Aorta (tissue), 5 donors: ENCODE results near the gene TXLNG. TPM values are rescaled to one million over a fixed set of nuclear protein-coding genes. Genes with fewer than 3 reads are reported as not detected.

Source experiments
- ATAC-seq: fragments of 200-7000 bp; cut with Tn5 transposase; one replicate; pipeline ENCODE4 v1.9.1; 2022; ENCODE audit warnings: moderate library complexity; ENCODE audit not compliant: low FRiP score
- DNase-seq, 2 donors: peaks; one replicate each; pipeline ENCODE4 v3.0.0-alpha.2; 2020
- H3K27ac ChIP-seq, 2 donors: one replicate each; pipeline ENCODE4 v1.5.1; 2013; ENCODE audit warnings: low read length in 2 of 2, mild to moderate bottlenecking in 2 of 2, moderate library complexity in 2 of 2, control low read depth in 1 of 2, inconsistent platforms in 1 of 2, low read depth in 1 of 2
- H3K27me3 ChIP-seq, 2 donors: one replicate each; pipeline ENCODE4 v1.6.1; 2013; ENCODE audit warnings: control low read depth in 1 of 2, low read length in 1 of 2, mild to moderate bottlenecking in 1 of 2, moderate library complexity in 1 of 2; ENCODE audit not compliant: insufficient read depth in 2 of 2, control insufficient read depth in 1 of 2
- H3K36me3 ChIP-seq, 2 donors: one replicate each; pipeline ENCODE4 v1.6.1; 2013; ENCODE audit warnings: control low read depth in 1 of 2, low read length in 1 of 2, mild to moderate bottlenecking in 1 of 2; ENCODE audit not compliant: insufficient read depth in 2 of 2, control insufficient read depth in 1 of 2
- H3K4me1 ChIP-seq, 2 donors: one replicate each; pipeline ENCODE4 v1.6.1; 2013; ENCODE audit warnings: low read length in 2 of 2, control low read depth in 1 of 2, mild to moderate bottlenecking in 1 of 2, moderate library complexity in 1 of 2; ENCODE audit not compliant: insufficient read depth in 2 of 2, control insufficient read depth in 1 of 2
- H3K4me3 ChIP-seq, 2 donors: one replicate each; pipeline ENCODE4 v1.5.1; 2013; ENCODE audit warnings: low read length in 2 of 2, control low read depth in 1 of 2, mild to moderate bottlenecking in 1 of 2
- H3K9me3 ChIP-seq: one replicate; pipeline ENCODE4 v1.6.1; 2013; ENCODE audit warnings: mild to moderate bottlenecking, low read length; ENCODE audit not compliant: control insufficient read depth
- WGBS, 2 donors: extraction: QIAGEN DNeasy Blood & Tissue Kit; methylation state at CpG; one replicate each; pipeline ENCODE4 v1.1.7; 2013; 5-methylcytosine and 5-hydroxymethylcytosine counted together
- intact Hi-C, 2 donors: fragments of 100-400 bp; cut with DNase I; formaldehyde crosslinking; loops; one replicate each; pipeline versions ENCODE4 v1.14.2 to v1.15.0; 2022
- polyA plus RNA-seq, 2 donors: library from polyadenylated mRNA; stranded (reverse); fragments of 200-250 nt; gene quantifications; one replicate each; pipeline ENCODE4 v1.2.3, GENCODE V29; 2013
- total RNA-seq, 2 donors: library from RNA; stranded (reverse); fragmentation: NEBNext Ultra II Directional; extraction: Animal tissue kit (Norgen Biotek cat#: 25700); gene quantifications; one replicate each; pipeline ENCODE4 v1.2.1, GENCODE V29; 2021
- donor health status: healthy with polysubstance abuse.
- donor health status: Bipolar disorder and iron deficiency.
- donor health status: DM: no; HTN: no; CAD: no.
- donor health status: DM: no; HTN: no; CAD: no.
- donor health status: DM: yes; HTN: yes; CAD: no.

The TXLNG gene
- total and polyA plus RNA-seq, 4 donors, result 3.6 to 11.8 (median 10.3) TPM

GRCh38 chrX:16796298-16796697, 10.0 kb downstream of the TXLNG start:
- Histone ChIP-seq H3K36me3 (peaks cover 0 to 3% of the 10 kb centered on the region in 2 donors), H3K27me3 (no peaks in the 10 kb centered on the region), H3K4me1 (no peaks in the 10 kb centered on the region), H3K27ac (no peak overlapping the region), H3K4me3 (no peak overlapping the region), H3K9me3 (no peaks in the 10 kb centered on the region)
- intact Hi-C loops, result no loop called here
- WGBS, 2 donors, result 89 to 94% methylated on average over 4 of the region's 4 CpGs
- DNase-seq (no peak), ATAC-seq (no peak)

DNA sequence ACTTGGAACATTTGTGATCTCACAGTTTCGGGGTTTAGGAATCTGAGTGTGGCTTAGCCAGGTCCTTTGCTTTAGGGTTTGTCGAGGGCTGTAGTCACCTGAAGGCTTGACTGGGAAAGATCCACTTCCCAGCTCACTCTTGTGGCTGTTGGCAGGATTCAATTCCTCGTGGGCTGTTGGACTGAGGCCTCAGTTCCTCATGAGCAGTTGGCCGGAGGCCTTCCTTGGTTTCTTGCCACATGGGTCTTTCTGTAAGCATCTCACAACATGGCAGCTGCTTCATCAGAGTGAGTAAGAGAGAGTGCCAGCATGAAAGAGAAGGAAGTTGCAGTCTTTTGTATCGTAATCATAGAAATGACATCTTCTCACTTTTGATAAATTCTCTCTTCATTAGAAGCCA, 11.1 kb downstream of the TXLNG start:
- no peak overlapping the region for H3K4me3 ChIP-seq
- intact Hi-C loops, result no loop called here
- 24 to 55% methylated on average over 5 of the region's 5 CpGs for WGBS, 2 donors
- DNase-seq (peak in 1 of 2 donors; percentile 55), ATAC-seq (no peak)
- no peaks in the 10 kb centered on the region for H3K9me3 ChIP-seq
- H3K27me3 ChIP-seq, result no peaks in the 10 kb centered on the region
- peaks cover 0 to 3% of the 10 kb centered on the region in 2 donors for H3K36me3 ChIP-seq
- no peak overlapping the region for H3K27ac ChIP-seq
- no peaks in the 10 kb centered on the region for H3K4me1 ChIP-seq

- Histone ChIP-seq H3K36me3 (peaks cover 0 to 3% of the 10 kb centered on the region in 2 donors), H3K9me3 (no peaks in the 10 kb centered on the region), H3K27me3 (no peaks in the 10 kb centered on the region), H3K4me3 (no peak overlapping the region), H3K4me1 (no peaks in the 10 kb centered on the region), H3K27ac (no peak overlapping the region)
- no peak for ATAC-seq
- no peak for DNase-seq
- intact Hi-C loops, result no loop called here
- WGBS, 2 donors, result 84 to 91% methylated on average over 4 of the region's 4 CpGs
These were observed 11.6 kb downstream of the TXLNG start for GRCh38 chrX:16797841-16798240.

DNA sequence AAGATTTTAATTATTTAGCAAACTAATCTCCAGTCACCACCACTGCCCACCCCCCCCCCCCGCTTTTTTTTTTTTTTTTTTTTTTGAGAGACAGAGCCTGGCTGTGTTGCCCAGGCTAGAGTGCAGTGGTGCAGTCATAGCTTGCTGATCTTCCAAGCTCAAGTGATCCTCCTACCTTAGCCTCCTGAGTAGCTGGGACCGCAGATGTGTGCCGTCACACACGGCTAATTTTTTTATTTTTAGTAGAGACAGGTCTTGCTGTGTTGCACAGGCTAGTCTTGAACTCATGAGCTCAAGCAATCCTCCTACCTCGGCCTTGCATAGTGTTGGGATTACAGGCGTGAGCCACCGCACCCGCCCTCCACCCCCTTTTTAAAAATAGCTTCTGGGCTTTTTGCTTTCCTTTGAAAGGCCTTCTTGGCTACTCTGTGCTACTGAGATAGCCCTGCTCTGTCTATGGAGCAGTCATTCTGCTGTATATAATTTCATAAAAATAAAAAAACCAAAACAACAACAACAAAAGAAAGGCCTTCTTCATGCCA, 18.7 kb downstream of the TXLNG start:
- DNase-seq, result no peak
- no peak overlapping the region for H3K4me3 ChIP-seq
- intact Hi-C loops, result no loop called here
- WGBS, 2 donors, result 88 to 96% methylated on average over 7 to 8 of the region's 8 CpGs
- no peaks in the 10 kb centered on the region for H3K27me3 ChIP-seq
- no peaks in the 10 kb centered on the region for H3K36me3 ChIP-seq
- H3K9me3 ChIP-seq, result no peaks in the 10 kb centered on the region
- ATAC-seq, result no peak
- H3K4me1 ChIP-seq, result no peaks in the 10 kb centered on the region
- no peak overlapping the region for H3K27ac ChIP-seq

DNA sequence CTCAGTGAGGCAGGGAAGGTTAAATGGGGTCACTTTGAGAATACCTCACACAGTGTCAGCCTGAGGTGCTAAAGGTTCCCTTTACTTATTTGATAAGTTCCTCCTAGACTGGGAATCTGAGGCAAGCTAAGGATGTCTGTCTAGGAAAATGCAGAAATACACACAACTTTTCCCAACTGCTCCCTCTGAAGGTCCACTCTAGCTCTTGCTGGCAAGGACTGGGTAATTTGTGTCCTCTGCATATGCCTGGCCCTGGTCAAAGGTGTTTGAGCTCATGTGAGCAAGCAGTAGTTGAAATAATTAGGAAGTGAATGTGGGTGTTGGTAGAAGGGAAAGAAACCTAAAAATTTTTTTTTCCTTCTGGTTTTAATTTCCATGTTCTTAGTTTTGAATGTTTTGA, 21.3 kb downstream of the TXLNG start:
- Histone ChIP-seq H3K4me3 (no peak overlapping the region), H3K9me3 (no peaks in the 10 kb centered on the region), H3K27me3 (no peaks in the 10 kb centered on the region), H3K36me3 (no peaks in the 10 kb centered on the region), H3K27ac (no peak overlapping the region), H3K4me1 (no peaks in the 10 kb centered on the region)
- DNase-seq (no peak), ATAC-seq (no peak)
- intact Hi-C loops, result no loop called here

DNA sequence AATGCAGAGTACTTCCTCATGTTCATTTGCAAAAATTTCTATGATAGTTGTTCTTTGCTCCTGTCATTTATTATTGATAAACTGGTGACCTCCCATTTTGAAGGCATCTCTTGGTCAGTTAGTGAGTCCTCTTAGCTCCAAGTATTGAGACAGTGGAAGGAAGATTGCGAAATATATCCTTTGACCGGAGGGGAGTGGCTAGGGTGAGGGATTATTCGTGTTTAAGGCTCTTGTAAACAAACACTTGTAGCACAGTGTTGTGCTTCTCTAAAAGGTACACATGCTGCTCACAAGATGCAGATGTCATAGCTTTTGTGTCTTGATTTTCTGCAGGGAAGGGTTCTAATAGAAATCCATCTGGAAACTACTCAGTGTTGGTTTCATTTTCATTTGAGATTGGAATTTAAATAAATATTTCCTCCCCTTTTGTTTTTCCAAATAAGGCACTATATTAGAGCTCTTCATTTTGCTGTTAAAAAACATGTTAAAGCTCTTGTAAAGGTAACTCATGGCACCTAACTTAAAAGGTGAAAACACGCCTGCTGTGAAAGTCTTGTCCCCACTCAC, 21.8 kb downstream of the TXLNG start:
- WGBS, 2 donors, result 52 to 67% methylated on average over 4 of the region's 4 CpGs
- H3K27ac ChIP-seq, result no peak overlapping the region
- ATAC-seq, result peak; percentile 77

GRCh38 chrX:16814597-16814996, 28.3 kb downstream of the TXLNG start:
- ATAC-seq (no peak), DNase-seq (no peak)
- Histone ChIP-seq H3K27me3 (no peaks in the 10 kb centered on the region), H3K36me3 (no peaks in the 10 kb centered on the region), H3K9me3 (no peaks in the 10 kb centered on the region), H3K4me1 (no peaks in the 10 kb centered on the region), H3K4me3 (no peak overlapping the region), H3K27ac (no peak overlapping the region)
- intact Hi-C loops, result no loop called here
- 94 to 100% methylated on average over 1 of the region's 1 CpG for WGBS, 2 donors

More for the DNA sequence above, 21.8 kb downstream of the TXLNG start:
- H3K27me3 ChIP-seq, result no peaks in the 10 kb centered on the region
- peak overlapping the region in 1 of 2 donors; percentile 20 for H3K4me3 ChIP-seq
- no peaks in the 10 kb centered on the region for H3K36me3 ChIP-seq
- H3K9me3 ChIP-seq, result no peaks in the 10 kb centered on the region
- no peaks in the 10 kb centered on the region for H3K4me1 ChIP-seq
- no peak for DNase-seq
- intact Hi-C loops, result no loop called here

- ATAC-seq (no peak), DNase-seq (no peak)
- no peaks in the 10 kb centered on the region for H3K36me3 ChIP-seq
- no peak overlapping the region for H3K4me3 ChIP-seq
- H3K27ac ChIP-seq, result no peak overlapping the region
- no peaks in the 10 kb centered on the region for H3K9me3 ChIP-seq
- 77 to 85% methylated on average over 5 of the region's 5 CpGs for WGBS, 2 donors
- H3K4me1 ChIP-seq, result no peaks in the 10 kb centered on the region
- H3K27me3 ChIP-seq, result no peaks in the 10 kb centered on the region
- intact Hi-C loops, result no loop called here
These were observed 33.4 kb downstream of the TXLNG start for GRCh38 chrX:16819634-16820033.

GRCh38 chrX:16822723-16823122, 36.5 kb downstream of the TXLNG start:
- DNase-seq (no peak), ATAC-seq (no peak)
- Histone ChIP-seq H3K4me1 (no peaks in the 10 kb centered on the region), H3K4me3 (no peak overlapping the region), H3K36me3 (no peaks in the 10 kb centered on the region), H3K9me3 (no peaks in the 10 kb centered on the region), H3K27ac (no peak overlapping the region), H3K27me3 (no peaks in the 10 kb centered on the region)
- WGBS, 2 donors, result 80 to 83% methylated on average over 2 of the region's 2 CpGs
- intact Hi-C loops, result no loop called here
